PC-3 (cell line): ENCODE data around the gene HECW1. TPM values are rescaled to one million over a fixed set of nuclear protein-coding genes. Genes with fewer than 3 reads are reported as not detected.
A peak's percentile ranks its signal among the peaks of the same experiment; 100 is the strongest.

Experiments used
- ATAC-seq: fragments of 200-7000 bp; cut with Tn5 transposase; 2 replicates; pipeline ENCODE4 v1.9.1; 2020; ENCODE audit warnings: mild to moderate bottlenecking, moderate library complexity
- BruUV-seq: library from RNA; stranded (reverse); fragments of 400-500 nt; replicated peaks from 2 replicates; lab custom pipeline; 2021; lab: Mats Ljungman, UMichigan
- CTCF ChIA-PET: fragments of 300-600 bp; sonication (Branson Sonifier 250); formaldehyde crosslinking; loops from one replicate; lab custom pipeline; 2022; ENCODE audit warnings: antibody characterized with exemption; lab: Charles Lee
- POLR2A ChIA-PET: fragments of 300-600 bp; sonication (Branson Sonifier 250); formaldehyde crosslinking; loops from one replicate; lab custom pipeline; 2022; ENCODE audit warnings: antibody characterized with exemption; ENCODE audit not compliant: unreplicated experiment; lab: Charles Lee
- DNase-seq: peaks from one replicate; pipeline ENCODE4 v3.0.0-alpha.2; 2015
- H2AFZ ChIP-seq: fragments of 300-600 bp; sonication (generic); 2 replicates; pipeline ENCODE4 v1.6.0; 2016; ENCODE audit warnings: antibody characterized with exemption, low read length
- H3F3A ChIP-seq: fragments of 300-600 bp; sonication (generic); one replicate; pipeline ENCODE4 v1.6.0; 2017; ENCODE audit warnings: antibody characterized with exemption, low read length, control low read depth, mild to moderate bottlenecking; ENCODE audit not compliant: unreplicated experiment
- H3K27ac ChIP-seq: fragments of 300-600 bp; sonication (generic); 2 replicates; pipeline ENCODE4 v1.5.1; 2016; ENCODE audit warnings: mild to moderate bottlenecking, low read length
- H3K27me3 ChIP-seq: fragments of 300-600 bp; sonication (generic); 2 replicates; pipeline ENCODE4 v1.6.1; 2016; ENCODE audit warnings: low read length, mixed read lengths
- H3K36me3 ChIP-seq: fragments of 300-600 bp; sonication (generic); 2 replicates; pipeline ENCODE4 v1.6.1; 2016; ENCODE audit warnings: low read depth, mixed run types, low read length, mixed read lengths
- H3K4me1 ChIP-seq: fragments of 300-600 bp; sonication (generic); 2 replicates; pipeline ENCODE4 v1.5.1; 2016; ENCODE audit warnings: low read length; ENCODE audit not compliant: insufficient read depth
- H3K4me2 ChIP-seq: fragments of 300-600 bp; sonication (generic); 2 replicates; pipeline ENCODE4 v1.6.0; 2016; ENCODE audit warnings: low read length
- H3K4me3 ChIP-seq: fragments of 300-600 bp; sonication (generic); 2 replicates; pipeline ENCODE4 v1.5.1; 2016; ENCODE audit warnings: mild to moderate bottlenecking, low read length, mixed read lengths
- H3K79me2 ChIP-seq: fragments of 300-600 bp; sonication (generic); 2 replicates; pipeline ENCODE4 v1.6.1; 2017; ENCODE audit warnings: low read length, mixed read lengths
- H3K9ac ChIP-seq: fragments of 300-600 bp; sonication (generic); 2 replicates; pipeline ENCODE4 v1.6.0; 2016; ENCODE audit warnings: mild to moderate bottlenecking, low read length
- H3K9me2 ChIP-seq: fragments of 300-600 bp; sonication (generic); replicated peaks from 2 replicates; pipeline ENCODE4 v1.6.1; 2016; ENCODE audit warnings: mixed run types, low read length, mixed read lengths
- H3K9me3 ChIP-seq: fragments of 300-600 bp; sonication (generic); 2 replicates; pipeline ENCODE4 v1.6.1; 2016; ENCODE audit warnings: low read length, mixed read lengths
- H4K20me1 ChIP-seq: fragments of 300-600 bp; sonication (generic); 2 replicates; pipeline ENCODE4 v1.6.1; 2016; ENCODE audit warnings: low read length, mixed read lengths
- CTCF ChIP-seq: fragments of 300-600 bp; sonication (generic); conservative IDR thresholded peaks from 2 replicates; pipeline ENCODE4 v1.5.1; 2017; ENCODE audit warnings: antibody characterized with exemption, low read depth, mild to moderate bottlenecking, low read length
- EZH2 ChIP-seq: fragments of 300-600 bp; sonication (generic); IDR thresholded peaks from one replicate; pipeline ENCODE4 v1.6.1; 2017; ENCODE audit warnings: antibody characterized with exemption, mild to moderate bottlenecking, low read length; ENCODE audit not compliant: unreplicated experiment
- EZH2phosphoT487 ChIP-seq: fragments of 300-600 bp; sonication (generic); IDR thresholded peaks from 2 replicates; pipeline ENCODE4 v1.6.1; 2018; ENCODE audit warnings: mild to moderate bottlenecking, antibody characterized with exemption, low read length, borderline replicate concordance
- intact Hi-C: fragments of 100-400 bp; cut with micrococcal nuclease; formaldehyde crosslinking; loops from 2 replicates; pipeline ENCODE4 v1.9.0; 2023
- total RNA-seq: library from RNA; depleted of rRNA; stranded (reverse); fragments of >200 nt; gene quantifications from 2 replicates; pipeline ENCODE4 v1.2.3, GENCODE V29; 2014

The HECW1 gene
- total RNA-seq, 1 experiment from 2014 or later: 3.0 TPM

- no TSS peak for BruUV-seq
- H3F3A ChIP-seq: no peaks in the 10 kb centered on the region
- intact Hi-C loops: no loop called here
- no peaks in the 10 kb centered on the region for H3K9me2 ChIP-seq
- H3K27me3 ChIP-seq: peaks cover 79% of the 10 kb centered on the region
- no peaks in the 10 kb centered on the region for H3K9me3 ChIP-seq
- H3K27ac ChIP-seq: no peak overlapping the region
- no peaks in the 10 kb centered on the region for H3K79me2 ChIP-seq
- peaks cover 5% of the 10 kb centered on the region; the same call in 1 of the 2 replicates for H3K4me1 ChIP-seq
- POLR2A ChIA-PET: no interaction called here
- DNase-seq (no peak), ATAC-seq (peak; percentile 45)
- no peak overlapping the region for H3K9ac ChIP-seq
- peak overlapping the region; percentile 78 for H3K4me2 ChIP-seq
- CTCF ChIA-PET: no interaction called here
- TF ChIP-seq EZH2: peak; percentile 10
- no peak for TF ChIP-seq CTCF
- TF ChIP-seq EZH2phosphoT487: peak; percentile 26; the same call in 1 of the 2 replicates
- H2AFZ ChIP-seq: peak overlapping the region; percentile 63
- 0 out of 2 replicates have a peak, but pooled peaks cover 2% of the 10 kb centered on the region for H4K20me1 ChIP-seq
- no peaks in the 10 kb centered on the region for H3K36me3 ChIP-seq
- peak overlapping the region; percentile 58 for H3K4me3 ChIP-seq
These were observed 1.4 kb downstream of the HECW1 start for GRCh38 chr7:43113622-43114457.

GRCh38 chr7:43114458-43114780 is 2.0 kb downstream of the HECW1 start:
- ATAC-seq (no peak), DNase-seq (no peak)
- Histone ChIP-seq H3F3A (no peaks in the 10 kb centered on the region), H3K79me2 (no peaks in the 10 kb centered on the region), H3K9me3 (no peaks in the 10 kb centered on the region), H3K4me1 (peaks cover 5% of the 10 kb centered on the region; the same call in 1 of the 2 replicates), H3K27ac (no peak overlapping the region), H3K36me3 (no peaks in the 10 kb centered on the region), H3K27me3 (peaks cover 85% of the 10 kb centered on the region), H3K4me2 (no peak overlapping the region), H3K9me2 (no peaks in the 10 kb centered on the region), H3K9ac (no peak overlapping the region), H4K20me1 (0 out of 2 replicates have a peak, but pooled peaks cover 2% of the 10 kb centered on the region), H2AFZ (no peak overlapping the region), H3K4me3 (no peak overlapping the region)
- intact Hi-C loops: no loop called here
- ChIA-PET CTCF (no interaction called here), POLR2A (no interaction called here)
- TF ChIP-seq EZH2 (no peak), EZH2phosphoT487 (no peak)
- no TSS peak for BruUV-seq

- H3K9ac ChIP-seq: no peak overlapping the region
- H3K4me1 ChIP-seq: peaks cover 5% of the 10 kb centered on the region; the same call in 1 of the 2 replicates
- POLR2A ChIA-PET: interaction anchor here (0.5 kb wide), 1 partner anchor 59 kb away, joined by 5 read pairs; no protein-coding TSS in a partner anchor
- no peak overlapping the region for H2AFZ ChIP-seq
- H3K9me2 ChIP-seq: no peaks in the 10 kb centered on the region
- H3F3A ChIP-seq: no peaks in the 10 kb centered on the region
- 0 out of 2 replicates have a peak, but pooled peaks cover 2% of the 10 kb centered on the region for H4K20me1 ChIP-seq
- intact Hi-C loops: no loop called here
- H3K27me3 ChIP-seq: peaks cover 95% of the 10 kb centered on the region
- CTCF ChIA-PET: no interaction called here
- DNase-seq (no peak), ATAC-seq (no peak)
- H3K79me2 ChIP-seq: no peaks in the 10 kb centered on the region
- TF ChIP-seq EZH2 (no peak), CTCF (no peak), EZH2phosphoT487 (no peak)
- H3K9me3 ChIP-seq: no peaks in the 10 kb centered on the region
- no peak overlapping the region for H3K4me2 ChIP-seq
- no peak overlapping the region for H3K4me3 ChIP-seq
- no peaks in the 10 kb centered on the region for H3K36me3 ChIP-seq
- H3K27ac ChIP-seq: no peak overlapping the region
- no TSS peak for BruUV-seq
These were observed 4.0 kb downstream of the HECW1 start for GRCh38 chr7:43116451-43116850.
